HUES64 (cell line): ENCODE measurements around the gene KRT14. TPM values are rescaled to one million over a fixed set of nuclear protein-coding genes. Genes with fewer than 3 reads are reported as not detected.

ENCODE experiments used
- H3K27ac ChIP-seq: 2 replicates; pipeline ENCODE4 v1.7.0; 2013; ENCODE audit warnings: low read depth, low read length, inconsistent platforms
- H3K27me3 ChIP-seq: 2 replicates; pipeline ENCODE4 v1.6.1; 2013; ENCODE audit warnings: mild to moderate bottlenecking, low read length; ENCODE audit not compliant: insufficient read depth
- H3K36me3 ChIP-seq: 2 replicates; pipeline ENCODE4 v1.6.1; 2013; ENCODE audit warnings: mild to moderate bottlenecking, low read length; ENCODE audit not compliant: insufficient read depth
- H3K4me1 ChIP-seq: 2 replicates; pipeline ENCODE4 v1.6.1; 2013; ENCODE audit warnings: mild to moderate bottlenecking, low read length, moderate library complexity; ENCODE audit not compliant: insufficient read depth
- H3K4me3 ChIP-seq: 2 replicates; pipeline ENCODE4 v1.5.1; 2013; ENCODE audit warnings: mild to moderate bottlenecking, low read length, moderate library complexity
- H3K9ac ChIP-seq: 2 replicates; pipeline ENCODE4 v1.6.1; 2013; ENCODE audit warnings: mild to moderate bottlenecking, low read depth, low read length
- H3K9me3 ChIP-seq: 2 replicates; pipeline ENCODE4 v1.6.1; 2013; ENCODE audit warnings: low read depth, low read length; ENCODE audit not compliant: insufficient read depth
- WGBS: fragments of 150-250, 120-280 bp; methylation state at CpG from one replicate; pipeline ENCODE4 v1.1.7; 2013; ENCODE audit warnings: missing lambda C conversion rate; 5-methylcytosine and 5-hydroxymethylcytosine counted together
- polyA plus RNA-seq, 2 experiments: library from polyadenylated mRNA; stranded (reverse); fragments of 50-300 nt; gene quantifications; one replicate each; pipeline ENCODE4 v1.2.3, GENCODE V29; 2013

Gene KRT14
- polyA plus RNA-seq (2013, experiment 1 of 2) = not detected
- polyA plus RNA-seq (2013, experiment 2 of 2) = not detected

DNA sequence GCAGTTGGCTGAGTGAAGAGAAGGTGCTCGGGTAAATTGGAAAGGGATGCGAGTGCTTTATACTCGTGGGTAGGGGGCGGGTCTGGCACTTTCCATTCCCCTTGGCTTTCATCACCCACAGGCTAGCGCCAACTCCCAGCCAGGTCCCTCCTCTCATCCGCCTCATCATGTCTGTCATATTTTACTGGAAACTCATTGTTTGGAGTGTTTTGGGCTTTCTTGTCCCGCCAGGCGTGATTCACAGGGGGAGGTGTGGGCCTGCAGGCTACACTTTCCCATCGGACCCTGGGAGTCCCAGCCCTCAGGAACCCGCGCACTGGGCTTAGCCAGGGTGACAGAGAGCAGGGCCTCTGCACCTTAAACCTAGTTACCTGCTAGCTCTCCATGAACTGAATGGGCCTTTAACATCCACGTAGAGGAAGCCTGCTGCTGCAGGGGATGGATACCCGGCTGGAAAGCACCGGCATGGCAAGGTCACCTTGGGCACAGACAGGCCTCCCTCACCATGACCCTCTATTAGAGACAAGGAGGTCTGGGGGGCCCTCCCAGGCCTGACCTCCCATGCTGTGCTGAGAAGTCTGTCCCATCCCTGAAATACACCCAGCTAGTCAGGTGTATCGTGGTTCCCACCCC lies at the start of gene KRT14:
Gene KRT14, minus strand, starts transcription at position 33 of the 633 bp plus-strand sequence. CDS start 61 bp downstream, outside the sequence.
- Histone ChIP-seq H3K4me3 (no peak within 1 kb of the TSS), H3K4me1 (no peaks in the 10 kb centered on the region; the same call in 1 of the 2 replicates), H3K36me3 (no peaks in the 10 kb centered on the region), H3K27ac (no peak within 1 kb of the TSS), H3K9ac (no peak within 1 kb of the TSS), H3K9me3 (no peaks in the 10 kb centered on the region), H3K27me3 (no peaks in the 10 kb centered on the region)
- 92% methylated on average over 15 of the region's 15 CpGs for WGBS

DNA sequence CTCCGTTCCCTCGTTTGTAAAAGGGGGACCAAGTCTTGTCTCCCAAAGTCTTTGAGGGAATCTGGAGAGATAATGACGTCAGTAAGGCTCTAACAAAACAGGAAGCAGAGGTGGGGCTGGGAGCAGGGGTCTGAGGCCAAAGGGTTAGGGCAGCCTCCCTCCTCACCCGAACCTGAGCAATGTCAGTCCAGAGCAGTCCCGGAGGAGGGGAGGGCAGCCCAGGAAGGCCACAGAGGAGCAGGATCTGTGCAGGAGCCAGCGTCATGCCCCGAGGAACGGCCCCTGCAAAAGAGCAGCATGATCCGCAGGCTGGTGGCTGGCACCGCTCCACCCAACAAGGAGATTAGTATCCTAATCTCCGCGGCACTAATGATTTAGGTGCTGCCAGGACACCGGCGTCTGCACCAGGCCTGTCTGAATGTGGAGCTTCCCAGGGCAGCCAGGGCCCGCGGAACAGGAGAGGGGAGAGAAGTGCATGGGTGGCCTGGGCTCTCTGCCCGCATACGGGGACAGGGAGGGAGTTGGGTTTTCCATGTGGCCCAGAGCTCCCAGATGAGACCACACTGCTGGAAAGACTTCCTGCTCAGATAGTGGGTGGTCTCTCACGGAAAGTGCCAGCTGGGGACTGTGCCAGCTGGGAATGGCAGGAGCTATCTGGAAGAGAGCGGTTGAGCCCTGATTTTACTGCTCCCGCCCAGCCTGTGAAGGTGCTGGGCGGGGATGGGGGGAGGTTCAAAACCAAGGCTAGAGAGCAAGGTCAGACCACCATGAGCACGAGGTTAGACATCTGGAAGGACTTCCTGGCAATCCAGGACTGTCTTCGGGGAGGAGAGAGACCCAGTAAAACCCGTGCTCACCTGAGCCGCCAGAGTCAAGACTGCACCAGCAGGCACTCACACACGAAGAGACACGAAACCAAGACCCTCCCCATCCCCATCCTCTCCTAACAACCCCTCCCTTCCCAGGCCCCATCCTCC lies 48.7 kb upstream of the KRT14 start:
- Histone ChIP-seq H3K9ac (no peak overlapping the region), H3K27ac (no peak overlapping the region), H3K27me3 (no peaks in the 10 kb centered on the region), H3K36me3 (no peaks in the 10 kb centered on the region), H3K4me3 (no peak overlapping the region), H3K4me1 (peaks cover 7% of the 10 kb centered on the region; the same call in 1 of the 2 replicates), H3K9me3 (no peaks in the 10 kb centered on the region)
- 77% methylated on average over 28 of the region's 28 CpGs for WGBS

DNA sequence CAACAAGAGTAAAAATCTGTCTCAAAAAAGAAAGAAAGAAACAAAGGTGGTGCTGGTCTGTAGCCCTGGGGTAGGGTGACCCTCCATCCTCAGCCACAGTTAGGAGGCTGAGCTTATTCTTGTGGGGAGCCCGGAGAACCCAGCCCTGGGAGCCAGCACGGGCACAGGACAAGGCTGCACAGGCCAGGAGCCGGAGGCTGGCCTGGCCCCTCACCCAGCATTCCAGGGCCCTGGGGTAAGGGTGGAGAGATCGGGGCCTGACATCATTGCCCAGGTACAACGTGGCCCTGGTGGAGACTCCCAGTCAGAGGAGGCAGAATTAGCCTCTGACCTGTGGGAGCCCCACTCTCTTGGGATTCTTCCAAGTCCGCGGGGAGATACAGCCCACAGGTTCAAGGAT lies 47.9 kb upstream of the KRT14 start:
- Histone ChIP-seq H3K4me3 (no peak overlapping the region), H3K36me3 (no peaks in the 10 kb centered on the region), H3K4me1 (peaks cover 7% of the 10 kb centered on the region; the same call in 1 of the 2 replicates), H3K9me3 (no peaks in the 10 kb centered on the region), H3K27me3 (no peaks in the 10 kb centered on the region), H3K27ac (no peak overlapping the region), H3K9ac (no peak overlapping the region)
- 76% methylated on average over 7 of the region's 7 CpGs for WGBS

DNA sequence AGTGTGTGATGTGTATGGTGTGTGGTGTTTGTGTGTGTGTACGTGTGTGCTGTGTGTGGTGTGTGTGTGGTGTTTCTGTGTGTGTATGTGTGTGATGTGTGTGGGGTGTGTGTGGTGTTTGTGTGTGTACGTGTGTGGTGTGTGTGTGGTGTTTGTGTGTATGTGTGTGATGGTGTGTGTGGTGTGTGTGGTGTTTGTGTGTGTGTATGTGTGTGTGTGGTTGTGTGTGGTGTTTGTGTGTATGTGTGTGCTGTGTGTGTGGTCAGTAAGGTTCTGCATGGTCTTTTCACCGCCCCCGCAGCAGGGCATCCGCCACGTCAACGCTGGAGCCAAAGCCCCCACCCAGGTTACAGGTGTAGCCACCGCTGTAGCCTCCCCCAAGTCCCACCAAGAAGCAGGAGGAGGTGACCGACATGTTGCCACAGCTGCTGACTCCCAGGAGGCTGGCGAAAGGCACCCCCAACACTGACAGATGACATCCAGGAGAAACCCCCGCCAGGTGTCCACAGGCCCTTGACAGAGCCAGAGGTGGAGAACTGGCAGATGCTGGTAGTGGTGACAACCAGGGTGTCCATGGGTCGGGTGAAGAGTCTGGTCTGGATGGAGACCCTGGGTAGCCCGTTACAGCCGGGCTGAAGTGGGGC lies 47.0 kb upstream of the KRT14 start:
- Histone ChIP-seq H3K27me3 (no peaks in the 10 kb centered on the region), H3K36me3 (no peaks in the 10 kb centered on the region), H3K9me3 (no peaks in the 10 kb centered on the region), H3K4me1 (peaks cover 7% of the 10 kb centered on the region; the same call in 1 of the 2 replicates), H3K4me3 (no peak overlapping the region), H3K9ac (no peak overlapping the region), H3K27ac (no peak overlapping the region)
- 92% methylated on average over 14 of the region's 14 CpGs for WGBS

DNA sequence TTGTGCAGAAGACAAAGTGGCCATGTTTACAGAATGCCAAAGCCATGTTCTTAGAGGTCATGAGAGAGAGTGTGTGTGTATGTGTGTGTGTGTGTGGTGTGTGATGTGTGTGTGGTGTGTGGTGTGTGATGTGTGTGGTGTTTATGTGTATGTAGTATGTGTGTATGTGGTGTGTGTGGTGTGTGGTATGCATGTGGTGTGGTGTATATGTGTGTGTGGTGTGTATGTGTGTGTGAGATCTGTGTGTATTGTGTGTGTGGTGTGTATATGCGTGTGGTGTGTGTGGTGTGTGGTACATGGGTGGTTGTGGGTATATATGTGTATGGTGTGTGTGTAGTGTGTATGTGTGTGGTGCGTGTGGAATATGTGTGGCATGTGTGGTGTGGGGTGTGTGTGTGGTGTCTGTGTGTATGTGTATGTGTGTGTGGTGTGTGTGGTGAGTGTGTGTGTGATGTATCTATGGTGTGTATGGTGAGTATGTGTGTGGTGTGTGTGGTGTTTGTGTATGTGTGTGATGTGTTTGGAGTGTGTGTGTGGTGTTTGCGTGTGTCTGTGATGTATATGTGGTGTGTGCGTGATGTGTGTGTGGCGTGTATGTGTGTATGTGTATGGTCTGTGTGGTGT lies 45.9 kb upstream of the KRT14 start:
- peaks cover 7% of the 10 kb centered on the region; the same call in 1 of the 2 replicates for H3K4me1 ChIP-seq
- H3K9ac ChIP-seq = no peak overlapping the region
- H3K9me3 ChIP-seq = no peaks in the 10 kb centered on the region
- WGBS = 75% methylated on average over 5 of the region's 5 CpGs
- H3K27me3 ChIP-seq = no peaks in the 10 kb centered on the region
- H3K27ac ChIP-seq = no peak overlapping the region
- H3K36me3 ChIP-seq = no peaks in the 10 kb centered on the region
- H3K4me3 ChIP-seq = no peak overlapping the region

DNA sequence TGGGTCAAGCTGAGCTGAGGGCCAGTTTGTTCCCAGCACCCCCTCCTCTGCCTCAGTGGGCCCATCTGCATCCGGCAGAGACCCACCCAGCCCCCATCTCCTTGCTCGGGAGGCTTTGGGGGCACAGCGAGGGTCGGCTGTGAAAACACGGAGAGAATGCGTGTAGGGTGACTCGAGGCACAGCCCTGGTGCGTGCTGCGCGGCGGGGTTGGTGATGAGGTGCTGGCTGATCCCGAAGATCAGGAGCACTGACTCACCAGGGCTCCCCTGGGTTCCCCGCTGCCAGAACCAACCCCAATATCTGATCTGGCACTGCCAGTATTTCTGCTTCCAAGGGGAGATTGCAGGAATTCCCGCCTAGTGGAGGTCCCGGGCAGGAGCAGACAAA lies 45.2 kb upstream of the KRT14 start:
- WGBS = 88% methylated on average over 15 of the region's 15 CpGs
- Histone ChIP-seq H3K9me3 (no peaks in the 10 kb centered on the region), H3K4me1 (peaks cover 7% of the 10 kb centered on the region; the same call in 1 of the 2 replicates), H3K9ac (no peak overlapping the region), H3K36me3 (no peaks in the 10 kb centered on the region), H3K27ac (no peak overlapping the region), H3K27me3 (no peaks in the 10 kb centered on the region), H3K4me3 (no peak overlapping the region)

DNA sequence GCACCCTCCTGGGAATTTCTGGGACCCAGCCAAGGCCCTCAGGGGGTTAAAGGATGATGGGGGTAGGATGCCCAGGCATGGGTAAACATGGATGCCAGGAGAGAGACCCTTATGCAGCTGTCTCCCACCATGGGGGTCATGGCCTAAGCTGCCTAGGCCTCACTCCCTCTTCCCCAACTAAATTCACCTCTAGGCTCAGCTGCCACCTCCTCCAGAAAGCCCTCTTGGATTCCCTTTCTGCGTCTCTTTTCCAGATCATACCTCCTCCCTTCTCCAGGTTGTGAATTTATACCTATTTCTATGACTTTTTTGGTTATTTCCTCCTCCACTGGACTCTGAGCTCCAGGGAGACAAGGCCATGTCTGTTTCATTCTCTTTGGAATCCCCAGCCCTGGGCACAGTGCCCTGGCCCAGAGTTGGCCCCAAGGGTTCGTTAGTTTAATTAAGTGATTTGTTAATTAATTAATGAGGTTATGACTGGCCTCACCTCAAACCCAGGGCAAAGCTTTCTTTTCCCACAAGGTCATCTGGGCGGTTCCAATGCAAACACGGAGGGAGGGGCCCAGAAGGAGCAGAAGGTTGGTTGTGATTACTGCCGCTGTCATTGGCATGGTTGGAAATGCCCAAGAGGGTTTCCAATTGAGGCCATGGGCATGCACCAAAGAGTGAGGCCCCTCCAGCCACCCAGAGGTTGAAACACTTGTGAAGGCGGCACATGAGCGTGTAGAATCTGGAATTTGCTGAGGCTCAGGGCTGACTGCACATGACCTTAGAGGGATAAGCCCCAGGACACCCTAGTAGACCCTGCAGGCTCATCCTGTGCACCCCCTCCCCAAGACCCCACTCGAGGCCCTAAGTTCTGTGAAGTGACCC lies 44.6 kb upstream of the KRT14 start:
- Histone ChIP-seq H3K27ac (no peak overlapping the region), H3K36me3 (no peaks in the 10 kb centered on the region), H3K4me1 (peaks cover 7% of the 10 kb centered on the region; the same call in 1 of the 2 replicates), H3K9me3 (no peaks in the 10 kb centered on the region), H3K27me3 (no peaks in the 10 kb centered on the region), H3K4me3 (no peak overlapping the region), H3K9ac (no peak overlapping the region)
- WGBS = 87% methylated on average over 8 of the region's 8 CpGs

DNA sequence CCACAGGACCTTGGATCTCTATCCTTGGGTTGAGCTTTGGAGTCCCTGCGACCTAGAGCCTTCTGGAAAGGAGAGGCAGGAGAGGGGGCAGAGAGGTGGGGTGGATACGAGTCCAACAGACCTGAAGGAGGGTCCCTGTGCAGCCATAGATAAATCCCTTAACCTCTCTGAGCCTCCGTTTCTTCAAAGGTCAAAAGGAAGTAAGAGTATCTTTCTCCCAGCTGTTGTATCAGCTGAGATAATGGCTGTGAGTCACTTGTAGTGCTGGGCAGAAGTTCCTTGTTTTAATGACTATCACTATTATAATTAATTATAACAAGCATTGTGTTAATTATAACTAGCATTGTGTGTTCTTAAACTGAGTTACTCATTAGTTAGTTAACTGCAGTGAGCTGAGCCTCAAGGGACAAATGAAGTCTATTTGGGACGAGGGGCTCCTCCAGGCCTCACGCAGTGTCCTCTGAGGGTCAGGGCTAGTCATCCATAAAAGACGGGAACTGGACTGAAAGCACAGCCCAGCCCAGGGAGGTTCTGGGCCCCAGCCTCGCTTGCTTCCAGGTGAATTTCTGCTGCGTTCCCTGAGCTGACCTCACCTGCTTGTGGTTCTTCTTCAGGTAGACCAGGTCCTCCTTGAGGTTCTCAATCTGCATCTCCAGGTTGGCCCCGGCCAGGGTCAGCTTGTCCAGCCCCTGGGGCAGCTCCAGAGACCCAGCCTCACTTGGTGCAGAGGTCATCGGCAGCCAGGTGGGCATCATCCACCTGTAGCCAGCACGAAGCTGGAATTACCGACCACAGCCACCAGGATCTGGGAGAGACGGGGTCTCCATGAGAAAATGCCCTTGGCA lies 43.4 kb upstream of the KRT14 start:
- H3K4me3 ChIP-seq = no peak overlapping the region
- H3K4me1 ChIP-seq = 0 out of 2 replicates have a peak, but pooled peaks cover 2% of the 10 kb centered on the region

DNA sequence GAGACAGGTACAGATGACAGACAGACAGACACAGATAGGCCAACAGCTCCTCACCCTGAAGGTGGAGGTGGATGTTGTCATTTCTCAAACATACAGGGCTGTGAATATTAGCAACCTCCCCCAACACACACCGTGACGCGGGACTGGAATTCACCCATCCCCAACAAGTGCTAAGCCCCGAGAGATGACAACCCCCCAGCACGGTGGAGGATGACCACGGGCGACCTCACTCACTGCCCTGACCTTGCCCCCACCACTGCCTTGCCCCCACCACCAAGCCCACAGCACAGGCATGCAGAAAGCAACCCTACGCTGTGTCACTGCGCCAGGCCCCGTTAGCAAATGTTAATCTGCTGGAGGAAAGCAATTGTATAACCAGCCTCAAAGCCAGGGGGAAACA lies 42.6 kb upstream of the KRT14 start:
- H3K4me3 ChIP-seq = no peak overlapping the region
- H3K36me3 ChIP-seq = no peaks in the 10 kb centered on the region
- H3K27me3 ChIP-seq = no peaks in the 10 kb centered on the region
- no peaks in the 10 kb centered on the region for H3K4me1 ChIP-seq
- H3K9ac ChIP-seq = no peak overlapping the region
- H3K27ac ChIP-seq = no peak overlapping the region
- WGBS = 87% methylated on average over 10 of the region's 10 CpGs
- H3K9me3 ChIP-seq = no peaks in the 10 kb centered on the region

More for the DNA sequence above, 43.4 kb upstream of the KRT14 start:
- no peaks in the 10 kb centered on the region for H3K9me3 ChIP-seq
- H3K36me3 ChIP-seq = no peaks in the 10 kb centered on the region
- H3K27ac ChIP-seq = no peak overlapping the region
- WGBS = 86% methylated on average over 13 of the region's 13 CpGs
- no peak overlapping the region for H3K9ac ChIP-seq
- H3K27me3 ChIP-seq = no peaks in the 10 kb centered on the region
